B cell (primary cell): ENCODE results near the gene VCL.

Experiments used
- EZH2 ChIP-seq: IDR thresholded peaks from 2 replicates; pipeline ENCODE4 v1.6.1; 2012; ENCODE audit warnings: borderline replicate concordance, low read depth, mild to moderate bottlenecking, moderate library complexity, low read length; ENCODE audit not compliant: insufficient read depth, poor library complexity, severe bottlenecking
- TF ChIP-seq, protein P1 (sequence below): fragments of 200-600 bp; IDR thresholded peaks from one replicate; pipeline ENCODE4 v1.8.0; 2022; ENCODE audit warnings: antibody characterized with exemption, mild to moderate bottlenecking

DNA sequence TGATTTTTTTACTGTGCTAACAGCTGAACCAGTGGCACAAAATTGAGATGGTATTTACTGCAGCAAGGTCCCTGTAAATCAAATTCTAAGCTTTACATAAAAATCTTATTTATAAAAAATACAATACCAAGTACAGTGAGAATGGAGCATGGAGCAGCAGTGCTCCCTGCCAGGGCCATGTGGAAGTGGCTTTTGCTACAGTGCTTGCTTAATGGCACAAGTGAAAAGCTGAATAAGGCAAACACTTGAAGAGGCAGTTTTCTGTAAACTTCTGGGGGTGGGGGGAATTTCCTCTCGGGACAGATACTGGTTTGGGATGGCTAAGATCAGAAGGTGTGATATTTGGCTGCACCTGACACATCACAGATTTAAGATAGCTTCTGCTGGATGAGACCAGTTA, 125.2 kb downstream of the VCL start:
- TF ChIP-seq, protein P1, sequence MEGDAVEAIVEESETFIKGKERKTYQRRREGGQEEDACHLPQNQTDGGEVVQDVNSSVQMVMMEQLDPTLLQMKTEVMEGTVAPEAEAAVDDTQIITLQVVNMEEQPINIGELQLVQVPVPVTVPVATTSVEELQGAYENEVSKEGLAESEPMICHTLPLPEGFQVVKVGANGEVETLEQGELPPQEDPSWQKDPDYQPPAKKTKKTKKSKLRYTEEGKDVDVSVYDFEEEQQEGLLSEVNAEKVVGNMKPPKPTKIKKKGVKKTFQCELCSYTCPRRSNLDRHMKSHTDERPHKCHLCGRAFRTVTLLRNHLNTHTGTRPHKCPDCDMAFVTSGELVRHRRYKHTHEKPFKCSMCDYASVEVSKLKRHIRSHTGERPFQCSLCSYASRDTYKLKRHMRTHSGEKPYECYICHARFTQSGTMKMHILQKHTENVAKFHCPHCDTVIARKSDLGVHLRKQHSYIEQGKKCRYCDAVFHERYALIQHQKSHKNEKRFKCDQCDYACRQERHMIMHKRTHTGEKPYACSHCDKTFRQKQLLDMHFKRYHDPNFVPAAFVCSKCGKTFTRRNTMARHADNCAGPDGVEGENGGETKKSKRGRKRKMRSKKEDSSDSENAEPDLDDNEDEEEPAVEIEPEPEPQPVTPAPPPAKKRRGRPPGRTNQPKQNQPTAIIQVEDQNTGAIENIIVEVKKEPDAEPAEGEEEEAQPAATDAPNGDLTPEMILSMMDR = no peak
- no peak for TF ChIP-seq EZH2
